Measurements from ENCODE around the gene GPR162.
A peak's percentile ranks its signal among the peaks of the same experiment; 100 is the strongest.

Gene GPR162

DNA sequence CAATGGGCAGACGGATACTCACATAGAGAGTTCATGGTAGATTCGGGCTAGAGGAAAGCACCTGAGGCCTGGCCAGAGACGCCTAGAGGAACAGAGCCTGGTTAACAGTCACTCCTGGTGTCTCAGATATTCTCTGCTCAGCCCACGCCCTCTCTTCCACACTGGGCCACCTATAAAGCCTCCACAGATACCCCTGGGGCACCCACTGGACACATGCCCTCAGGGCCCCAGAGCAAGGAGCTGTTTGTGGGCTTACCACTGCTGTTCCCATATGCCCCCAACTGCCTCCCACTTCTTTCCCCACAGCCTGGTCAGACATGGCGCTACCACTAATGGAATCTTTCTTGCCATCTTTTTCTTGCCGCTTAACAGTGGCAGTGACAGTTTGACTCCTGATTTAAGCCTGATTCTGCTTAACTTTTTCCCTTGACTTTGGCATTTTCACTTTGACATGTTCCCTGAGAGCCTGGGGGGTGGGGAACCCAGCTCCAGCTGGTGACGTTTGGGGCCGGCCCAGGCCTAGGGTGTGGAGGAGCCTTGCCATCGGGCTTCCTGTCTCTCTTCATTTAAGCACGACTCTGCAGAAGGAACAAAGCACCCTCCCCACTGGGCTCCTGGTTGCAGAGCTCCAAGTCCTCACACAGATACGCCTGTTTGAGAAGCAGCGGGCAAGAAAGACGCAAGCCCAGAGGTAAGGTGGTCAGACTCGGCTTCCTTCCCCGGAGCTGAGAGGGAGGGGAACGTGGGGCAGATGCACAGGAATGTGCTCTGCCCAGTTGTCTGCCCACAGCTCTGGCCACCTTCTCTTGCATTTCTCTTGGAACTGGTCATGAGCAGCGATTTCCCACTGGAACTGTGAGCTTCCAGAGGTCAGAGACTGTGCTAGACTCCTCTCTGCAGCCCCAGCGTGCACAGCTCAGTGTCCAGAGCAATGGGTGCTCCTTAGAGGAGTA lies 32.4 kb upstream of the GPR162 start, which contains the start of gene CD4:
Gene CD4, plus strand, starts transcription at position 557 of the 953 bp plus-strand sequence. CDS start 10,611 bp downstream, outside the sequence.
- DNase-seq = peak; percentile 40

DNA sequence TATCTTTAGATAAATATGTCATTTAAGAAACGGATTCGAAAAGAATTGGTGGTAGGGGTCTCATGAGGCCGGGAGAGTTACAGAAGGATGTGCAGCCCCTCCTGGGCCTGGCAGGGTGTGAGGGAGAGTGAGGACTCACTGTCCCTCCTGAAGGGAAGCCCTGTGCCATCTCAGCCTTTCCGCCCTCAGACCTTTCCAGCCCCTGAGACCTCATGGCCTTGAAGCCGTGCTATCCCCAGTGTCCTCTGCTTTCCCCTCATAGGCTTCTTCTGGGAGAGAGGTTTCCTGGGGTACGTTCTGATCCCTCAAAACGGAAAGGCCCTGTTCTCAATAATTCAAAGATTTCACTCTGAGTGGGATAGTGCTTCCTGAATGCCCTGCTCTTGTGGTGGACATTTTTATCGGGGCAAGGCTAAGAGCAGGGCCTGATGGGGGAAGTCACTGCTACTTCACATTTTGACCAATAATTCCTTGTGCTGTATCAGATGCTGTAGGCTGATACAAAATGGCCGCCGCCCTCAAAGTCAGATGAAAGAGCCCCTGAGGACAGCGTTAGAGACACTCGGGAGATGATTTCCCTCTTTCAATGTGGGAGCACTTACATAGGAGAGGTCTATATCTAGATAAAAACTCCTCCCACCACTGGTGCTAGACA lies 31.0 kb upstream of the GPR162 start:
- DNase-seq = no peak

DNA sequence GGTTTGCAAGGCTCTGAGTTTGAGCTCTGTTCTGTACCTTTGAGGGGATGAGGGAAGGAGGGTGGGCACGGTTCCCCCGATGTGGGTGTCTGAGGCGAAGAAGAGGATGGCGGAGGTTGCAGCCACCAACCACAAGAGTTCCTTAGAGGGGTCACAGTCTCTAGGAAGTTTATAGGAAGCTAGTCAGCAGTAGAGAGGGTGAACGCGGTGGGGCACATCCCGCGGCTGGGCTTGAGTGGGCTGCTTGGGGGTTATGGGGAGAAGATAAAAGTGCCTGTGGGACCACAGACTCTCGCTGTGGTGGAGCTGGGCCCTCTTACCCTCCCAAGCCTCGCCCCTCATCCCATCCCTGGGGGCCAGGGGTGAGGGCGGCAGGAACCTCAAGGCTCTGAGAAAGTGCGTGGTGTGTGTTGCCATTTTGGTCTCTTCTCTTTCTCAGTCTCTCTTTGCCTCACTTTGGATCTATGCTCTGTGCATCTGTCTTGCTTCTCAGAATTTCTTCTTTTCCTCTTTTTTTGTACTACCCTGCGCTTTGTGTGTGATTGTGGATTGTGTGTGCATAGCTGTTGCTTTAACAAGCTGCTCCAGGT lies 29.6 kb upstream of the GPR162 start:
- no peak for DNase-seq

DNA sequence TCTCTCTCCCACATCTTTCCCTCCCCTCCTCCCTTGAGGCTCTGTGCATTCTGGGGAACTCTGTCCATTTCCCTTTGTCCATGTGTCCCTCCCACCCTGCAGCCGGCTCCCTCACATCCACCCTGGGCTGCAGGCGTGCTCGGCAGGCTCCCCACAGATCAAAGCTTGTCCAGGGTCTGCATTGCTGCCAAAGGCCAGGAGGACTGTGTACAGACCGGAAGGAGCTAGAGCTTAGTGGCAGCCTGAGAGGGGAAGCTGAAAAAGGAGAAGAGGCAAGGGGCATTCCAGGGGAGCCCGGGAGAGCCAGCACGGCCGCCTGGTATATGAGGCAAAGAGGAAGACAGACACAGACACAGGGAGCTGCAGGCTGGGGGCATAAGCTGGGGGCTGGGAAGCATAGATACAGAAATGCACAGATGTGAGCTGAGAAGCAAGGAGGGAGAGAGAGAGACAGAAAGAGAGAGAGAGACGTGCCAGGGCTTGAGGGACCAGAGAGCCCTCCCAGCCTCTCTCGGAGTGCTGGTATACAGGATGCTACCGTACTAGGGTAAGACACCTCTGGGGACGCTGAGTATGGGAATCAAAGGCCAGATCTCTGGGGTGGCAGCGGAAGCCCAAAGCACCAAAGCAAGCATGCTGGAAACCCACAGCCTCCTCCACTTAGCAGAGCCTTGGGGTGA lies 29.0 kb upstream of the GPR162 start:
- peak; percentile 50 for DNase-seq

DNA sequence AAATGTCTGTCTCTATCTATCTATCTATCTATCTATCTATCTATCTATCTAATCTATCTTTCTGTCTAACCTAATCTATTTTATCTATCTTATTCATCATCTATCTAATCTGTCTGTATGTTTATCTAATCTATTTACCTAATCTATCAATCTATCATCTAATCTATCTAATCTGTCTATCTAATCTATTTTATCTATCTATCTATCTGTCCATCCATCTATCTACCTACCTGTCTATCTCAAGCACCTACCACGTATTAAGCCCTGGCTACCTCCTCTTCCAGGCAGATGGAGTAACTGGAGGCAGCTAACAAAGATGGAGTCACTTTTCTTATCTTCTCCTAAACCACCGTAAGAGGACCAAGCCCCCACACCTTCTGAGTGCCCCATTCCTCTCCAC lies 26.5 kb upstream of the GPR162 start:
- DNase-seq = no peak

DNA sequence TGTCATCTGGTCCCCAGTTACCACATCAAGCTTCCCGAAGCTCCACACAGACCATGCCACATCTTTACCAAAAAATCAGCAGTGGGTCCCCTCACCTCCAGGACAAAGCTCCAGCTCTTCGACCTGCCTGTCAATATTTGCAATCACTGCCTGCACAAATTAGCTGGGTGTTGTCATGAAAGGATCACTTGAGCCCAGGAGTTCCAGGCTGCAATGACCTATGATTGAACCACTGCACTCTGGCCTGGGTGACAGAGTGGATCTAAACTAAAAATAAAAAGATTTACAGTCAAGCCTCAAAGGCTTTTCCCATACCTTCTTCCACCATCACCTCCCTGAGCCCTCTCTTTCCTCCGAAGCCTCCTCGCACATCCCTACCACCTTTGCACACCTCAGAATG lies 25.0 kb upstream of the GPR162 start:
- no peak for DNase-seq

DNA sequence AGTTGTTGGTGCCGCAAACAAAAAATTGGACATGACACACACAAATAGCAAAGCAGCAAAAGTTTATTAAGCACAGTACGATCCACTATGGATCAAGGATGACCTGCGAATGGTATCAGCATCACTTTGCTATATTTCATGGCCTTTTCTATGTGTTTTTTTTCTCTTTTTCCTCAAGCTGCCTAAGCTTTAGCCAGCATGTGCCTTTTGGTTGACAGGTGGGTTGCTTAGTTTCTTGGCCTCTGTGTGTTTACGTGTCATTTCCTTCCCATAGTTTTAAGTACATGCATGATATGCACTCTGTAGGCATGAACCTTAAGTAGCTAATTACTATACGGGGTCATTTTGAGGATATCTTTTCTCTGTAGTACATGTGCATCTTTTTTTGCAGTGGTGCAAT lies 22.5 kb upstream of the GPR162 start:
- DNase-seq = no peak

DNA sequence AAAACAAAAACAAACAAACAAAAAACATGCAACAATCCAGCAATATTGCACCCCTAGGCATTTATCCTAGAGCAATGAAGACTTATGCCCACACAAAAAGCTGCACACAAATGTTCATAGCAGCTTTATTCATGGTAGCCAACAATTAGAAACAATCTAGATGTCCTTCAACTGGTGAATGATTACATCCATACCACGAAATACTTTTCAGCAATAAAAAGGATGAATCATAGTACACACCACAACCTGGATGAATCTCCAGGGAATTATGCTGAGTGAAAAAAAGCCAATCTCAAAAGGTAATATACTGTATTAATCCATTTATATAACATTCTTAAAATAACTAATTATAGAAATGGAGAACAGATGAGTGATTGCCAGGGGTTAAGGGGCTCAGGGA lies 14.5 kb upstream of the GPR162 start:
- DNase-seq = no peak

DNA sequence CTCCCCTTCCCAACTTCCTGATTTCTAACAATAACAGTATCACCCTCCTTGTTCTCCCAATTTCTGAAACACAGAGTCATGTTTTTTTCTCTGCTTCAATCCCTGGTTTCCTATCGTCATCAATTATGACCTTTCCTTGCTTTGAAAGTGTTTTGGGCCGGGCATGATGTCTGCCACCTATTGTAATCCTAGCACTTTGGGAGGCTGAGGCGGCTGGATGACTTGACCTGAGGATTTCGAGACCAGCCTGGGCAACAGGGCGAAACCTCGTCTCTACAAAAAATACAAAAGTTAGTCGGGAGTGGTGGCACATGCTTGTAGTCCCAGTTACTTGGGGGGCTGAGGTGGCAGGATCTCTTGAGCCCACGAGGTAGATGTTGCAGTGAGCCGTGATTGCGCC lies 12.6 kb upstream of the GPR162 start:
- DNase-seq = no peak

DNA sequence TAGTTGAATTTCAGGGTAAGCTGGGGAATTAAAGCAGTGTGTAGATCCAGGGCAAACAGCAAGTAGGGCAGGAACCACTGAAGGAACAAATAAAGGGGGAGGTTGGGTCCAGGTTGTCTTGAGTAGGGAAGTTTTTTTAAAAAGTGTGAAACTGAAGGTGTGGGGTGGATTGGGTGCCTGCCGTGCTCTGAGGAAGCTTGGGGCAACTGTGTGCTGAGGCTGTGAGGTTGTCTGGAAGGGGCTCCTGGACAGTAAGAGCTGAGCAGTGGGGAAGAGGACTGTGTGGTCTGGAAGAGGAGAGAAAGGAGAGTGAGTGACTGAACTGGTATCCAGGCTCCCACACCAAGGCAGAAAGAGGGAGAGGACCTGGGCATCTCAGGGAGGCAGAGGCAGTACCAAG lies 10.9 kb upstream of the GPR162 start:
- no peak for DNase-seq

DNA sequence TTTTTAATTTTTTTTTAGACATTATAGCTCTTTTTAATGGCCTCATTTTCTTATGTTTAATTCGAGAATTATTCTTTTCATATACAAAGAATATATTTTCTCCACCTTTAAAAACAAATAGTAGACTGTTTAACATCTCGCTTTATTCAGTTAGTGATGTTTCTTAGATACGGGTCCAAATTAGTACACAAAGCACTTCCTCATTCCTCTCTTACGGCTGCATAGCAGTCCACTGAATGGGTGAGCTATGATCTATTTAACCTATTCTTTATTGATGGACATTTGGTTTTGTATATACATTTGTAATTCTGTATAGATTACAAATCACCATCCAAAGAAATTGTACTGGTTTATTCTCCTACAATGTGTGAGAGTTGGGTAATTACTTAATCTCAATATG lies 8.3 kb upstream of the GPR162 start:
- no peak for DNase-seq

DNA sequence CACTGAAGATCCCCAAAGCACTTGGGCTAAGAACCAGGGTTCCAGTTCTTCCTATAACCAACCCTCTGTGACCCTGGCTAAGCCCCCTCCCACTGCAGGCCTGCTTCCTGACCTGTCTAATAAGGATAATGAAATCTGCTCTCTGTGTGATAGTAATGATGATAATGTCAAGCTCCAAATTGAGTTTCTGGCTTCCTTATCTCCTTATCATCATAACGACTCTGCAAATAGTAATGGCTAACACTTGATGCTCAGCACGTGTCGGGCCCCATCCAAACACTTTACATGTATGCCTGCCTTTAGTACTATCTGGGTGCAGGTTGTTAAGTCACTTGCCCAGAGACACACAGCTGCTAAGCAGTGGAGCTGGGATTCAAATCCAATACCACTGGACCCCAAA lies 5.0 kb upstream of the GPR162 start:
- DNase-seq = no peak

DNA sequence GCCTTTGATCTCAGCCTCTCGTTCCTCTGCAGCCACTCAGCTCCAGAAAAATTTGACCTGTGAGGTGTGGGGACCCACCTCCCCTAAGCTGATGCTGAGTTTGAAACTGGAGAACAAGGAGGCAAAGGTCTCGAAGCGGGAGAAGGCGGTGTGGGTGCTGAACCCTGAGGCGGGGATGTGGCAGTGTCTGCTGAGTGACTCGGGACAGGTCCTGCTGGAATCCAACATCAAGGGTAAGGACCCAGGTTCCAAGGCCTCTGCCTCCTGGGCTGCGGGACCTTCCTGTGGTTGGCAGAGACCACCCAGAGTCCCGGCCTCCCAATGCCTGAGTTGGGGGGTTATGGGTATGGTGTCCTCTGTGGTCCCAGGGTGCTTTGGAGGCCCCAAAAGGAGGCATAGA lies 4.5 kb upstream of the GPR162 start:
- DNase-seq = no peak

DNA sequence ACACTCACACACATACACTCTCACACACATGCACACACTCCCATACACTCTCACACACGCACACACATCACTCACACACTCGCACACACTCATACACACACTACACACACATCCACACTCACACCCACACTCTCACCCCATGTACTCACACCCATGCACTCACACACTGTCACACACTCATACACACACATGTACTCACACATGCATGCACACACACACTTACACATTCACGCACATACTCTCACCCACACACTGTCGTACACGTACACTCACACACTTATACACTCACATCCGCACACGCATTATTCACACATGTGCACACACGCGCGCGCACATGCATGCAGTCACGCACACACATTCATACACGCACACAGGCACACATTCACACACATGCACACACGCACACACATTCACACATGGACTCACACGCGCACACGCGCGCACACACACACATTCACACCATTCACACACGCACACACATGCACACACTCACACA lies 3.9 kb upstream of the GPR162 start:
- no peak for DNase-seq

DNA sequence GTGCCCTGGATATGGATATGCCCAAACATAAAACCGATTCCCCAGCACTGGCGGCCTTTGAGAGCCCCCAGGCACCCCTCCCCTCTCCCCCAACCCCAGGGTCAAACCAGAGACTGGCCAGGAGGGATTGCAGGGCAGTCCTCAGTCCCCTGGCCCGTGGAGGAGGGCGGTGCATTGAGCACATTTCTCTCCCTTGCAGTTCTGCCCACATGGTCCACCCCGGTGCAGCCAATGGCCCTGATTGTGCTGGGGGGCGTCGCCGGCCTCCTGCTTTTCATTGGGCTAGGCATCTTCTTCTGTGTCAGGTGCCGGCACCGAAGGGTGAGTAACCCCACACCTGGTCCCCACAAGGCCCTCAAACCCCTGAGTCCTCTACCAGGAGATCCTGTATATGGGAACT lies 3.4 kb upstream of the GPR162 start:
- no peak for DNase-seq

DNA sequence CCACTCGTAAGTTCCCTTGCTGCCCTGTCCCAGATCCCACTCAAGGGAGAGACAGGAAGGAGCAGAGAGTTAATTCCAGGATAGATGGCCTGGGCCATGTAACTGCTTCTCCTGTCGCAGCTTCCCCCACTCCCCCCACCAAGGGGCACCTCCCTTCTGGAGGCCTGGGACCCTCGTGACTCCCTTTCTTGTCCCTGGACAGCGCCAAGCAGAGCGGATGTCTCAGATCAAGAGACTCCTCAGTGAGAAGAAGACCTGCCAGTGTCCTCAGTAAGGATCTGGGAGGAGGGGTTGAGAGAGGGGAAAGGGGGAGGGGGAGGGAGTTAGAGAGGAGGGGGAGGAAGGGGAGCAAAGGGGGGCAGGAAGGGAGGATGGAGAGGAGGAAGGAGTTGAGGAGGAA lies 3.0 kb upstream of the GPR162 start:
- DNase-seq = no peak

DNA sequence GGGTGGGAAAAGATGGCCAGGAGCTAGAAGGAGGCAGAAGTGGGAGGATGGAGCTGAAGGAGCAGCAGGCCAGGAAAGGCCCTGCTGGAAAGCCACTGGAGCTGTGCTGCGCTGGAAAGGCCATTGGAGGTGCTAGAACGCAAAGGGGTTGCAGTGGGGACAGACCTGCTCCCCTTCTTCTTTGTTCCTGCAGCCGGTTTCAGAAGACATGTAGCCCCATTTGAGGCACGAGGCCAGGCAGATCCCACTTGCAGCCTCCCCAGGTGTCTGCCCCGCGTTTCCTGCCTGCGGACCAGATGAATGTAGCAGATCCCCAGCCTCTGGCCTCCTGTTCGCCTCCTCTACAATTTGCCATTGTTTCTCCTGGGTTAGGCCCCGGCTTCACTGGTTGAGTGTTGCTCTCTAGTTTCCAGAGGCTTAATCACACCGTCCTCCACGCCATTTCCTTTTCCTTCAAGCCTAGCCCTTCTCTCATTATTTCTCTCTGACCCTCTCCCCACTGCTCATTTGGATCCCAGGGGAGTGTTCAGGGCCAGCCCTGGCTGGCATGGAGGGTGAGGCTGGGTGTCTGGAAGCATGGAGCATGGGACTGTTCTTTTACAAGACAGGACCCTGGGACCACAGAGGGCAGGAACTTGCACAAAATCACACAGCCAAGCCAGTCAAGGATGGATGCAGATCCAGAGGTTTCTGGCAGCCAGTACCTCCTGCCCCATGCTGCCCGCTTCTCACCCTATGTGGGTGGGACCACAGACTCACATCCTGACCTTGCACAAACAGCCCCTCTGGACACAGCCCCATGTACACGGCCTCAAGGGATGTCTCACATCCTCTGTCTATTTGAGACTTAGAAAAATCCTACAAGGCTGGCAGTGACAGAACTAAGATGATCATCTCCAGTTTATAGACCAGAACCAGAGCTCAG lies 2.3 kb upstream of the GPR162 start:
- no peak for DNase-seq

DNA sequence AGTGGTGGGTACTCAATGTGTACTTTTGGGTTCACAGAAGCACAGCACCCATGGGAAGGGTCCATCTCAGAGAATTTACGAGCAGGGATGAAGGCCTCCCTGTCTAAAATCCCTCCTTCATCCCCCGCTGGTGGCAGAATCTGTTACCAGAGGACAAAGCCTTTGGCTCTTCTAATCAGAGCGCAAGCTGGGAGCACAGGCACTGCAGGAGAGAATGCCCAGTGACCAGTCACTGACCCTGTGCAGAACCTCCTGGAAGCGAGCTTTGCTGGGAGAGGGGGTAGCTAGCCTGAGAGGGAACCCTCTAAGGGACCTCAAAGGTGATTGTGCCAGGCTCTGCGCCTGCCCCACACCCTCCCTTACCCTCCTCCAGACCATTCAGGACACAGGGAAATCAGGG lies 1.5 kb upstream of the GPR162 start:
- DNase-seq = no peak

DNA sequence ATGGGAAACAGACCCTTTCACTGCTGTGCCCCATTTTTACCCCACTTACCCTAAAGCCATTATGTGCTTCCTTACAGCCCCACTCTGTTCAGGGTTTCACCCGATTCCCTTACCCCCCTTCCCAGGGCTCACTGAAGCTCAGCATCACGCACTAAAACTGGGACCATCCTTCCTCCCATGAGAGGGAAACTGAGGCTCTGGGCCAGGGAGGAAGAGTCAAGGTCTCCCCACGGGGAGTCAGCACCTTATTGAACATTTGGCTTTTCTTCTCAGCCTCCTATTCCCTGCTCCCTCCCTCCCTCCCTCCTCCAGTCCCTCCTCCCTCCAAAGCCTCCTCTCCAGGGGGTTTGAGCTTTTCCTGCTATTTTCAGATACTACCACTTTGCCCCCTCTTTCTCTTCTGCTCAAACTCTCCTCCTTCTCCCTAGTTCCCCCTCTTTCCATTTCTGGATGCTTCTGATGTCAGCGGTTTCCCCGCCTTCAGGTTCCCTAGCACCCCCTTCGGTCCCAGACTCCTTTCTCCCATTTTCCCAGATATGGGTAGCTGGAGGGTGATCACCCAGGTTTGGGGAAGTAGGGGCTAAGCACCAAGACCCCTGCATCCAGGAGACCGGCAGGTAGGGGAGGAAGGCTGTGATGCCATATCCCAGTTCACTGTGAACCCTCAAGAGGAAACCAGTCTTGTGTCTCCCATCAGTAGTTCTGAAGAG lies 960 bp downstream of the GPR162 start:
- no peak for DNase-seq

DNA sequence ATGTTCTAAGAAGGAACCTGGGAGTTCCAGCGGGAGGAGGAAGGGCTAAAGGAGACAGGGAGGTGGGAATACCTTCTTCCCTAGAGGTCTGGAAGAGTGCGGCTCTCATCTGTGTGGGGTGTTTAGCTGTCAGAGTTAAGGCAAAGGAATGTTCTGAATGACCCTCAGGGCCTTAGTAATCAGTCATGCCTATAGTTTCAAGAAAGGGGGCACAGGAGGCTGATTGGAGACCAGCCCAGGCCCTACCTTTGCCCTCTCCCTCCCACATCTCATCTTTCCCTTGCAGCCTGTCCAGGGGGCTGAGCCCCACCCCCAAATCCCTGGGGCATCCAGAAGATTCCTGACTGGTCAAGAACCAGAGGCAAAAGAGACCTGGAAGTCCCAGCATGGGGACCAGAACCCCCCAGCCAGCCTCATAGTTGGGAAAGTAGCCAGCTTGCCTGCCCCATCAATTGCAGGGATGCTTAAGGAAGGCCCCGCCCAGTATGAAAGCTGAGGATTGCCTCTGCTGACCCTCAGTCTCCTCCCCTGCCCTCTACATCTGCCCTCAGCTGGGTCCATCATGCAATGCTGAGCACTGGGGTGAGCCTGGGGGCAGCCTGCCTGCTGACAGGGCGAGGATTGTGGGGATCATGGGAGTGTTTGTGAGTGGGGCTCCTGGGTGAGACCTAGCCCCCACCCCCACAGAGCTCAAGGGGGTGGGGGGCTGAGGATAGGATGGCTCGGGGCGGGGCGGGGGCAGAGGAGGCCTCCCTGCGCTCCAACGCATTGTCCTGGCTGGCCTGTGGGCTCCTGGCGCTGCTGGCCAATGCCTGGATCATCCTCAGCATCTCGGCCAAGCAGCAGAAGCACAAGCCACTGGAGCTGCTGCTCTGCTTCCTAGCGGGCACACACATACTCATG lies 1.8 kb downstream of the GPR162 start:
- no peak for DNase-seq

Data from GF-D8 (cell line).